ENCODE data around the gene GPR137C. TPM values are rescaled to one million over a fixed set of nuclear protein-coding genes. Genes with fewer than 3 reads are reported as not detected.

GPR137C gene
- total and polyA plus RNA-seq, 2 of the 8 experiments (the other 6 are each of a cell fraction or from before 2014, with no cell fraction given): 2.7 to 4.3 TPM

DNA sequence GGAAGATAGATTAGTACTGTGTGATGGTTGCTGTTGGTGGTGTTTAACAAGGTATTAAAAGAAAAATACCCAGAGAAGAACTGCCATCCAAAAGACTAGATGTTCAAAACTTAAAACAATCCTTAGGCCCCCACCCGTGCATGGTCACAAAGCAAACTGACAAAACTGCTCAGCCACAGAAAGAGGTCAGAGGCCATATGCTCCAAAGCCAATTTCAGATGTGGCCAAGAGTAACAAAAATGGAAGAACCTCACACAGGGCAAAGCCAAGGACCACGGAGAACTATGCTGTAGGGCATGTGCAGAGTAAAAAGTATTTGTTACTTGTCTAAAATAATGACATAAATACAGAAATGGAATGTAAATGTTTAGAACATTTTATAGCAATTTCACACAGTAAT, 5.6 kb upstream of the GPR137C start (continued):
- TF ChIP-seq CTBP2 (IDR thresholded peaks at IDR 0.05; ENCODE audit: borderline replicate concordance, insufficient read depth, insufficient read length, low read length) (no peak), RNF2 (IDR thresholded peaks at IDR 0.05; ENCODE audit: borderline replicate concordance, low read depth, low read length, missing control alignments, poor library complexity, severe bottlenecking) (no peak), SIN3A (conservative IDR thresholded peaks at IDR 0.05 in 1 of 2, IDR thresholded peaks at IDR 0.05 in 1 of 2; ENCODE audit: low read depth in 1 of 2, low read length in 2 of 2) (no peak), MAX (IDR thresholded peaks at IDR 0.05) (no peak), SRF (IDR thresholded peaks at IDR 0.05; ENCODE audit: low read depth, low read length) (no peak), CBX5 (IDR thresholded peaks at IDR 0.05; ENCODE audit: low read depth, low read length) (no peak), YY1 (IDR thresholded peaks at IDR 0.05; ENCODE audit: low read depth, low read length) (no peak)
